Stomach (tissue), 4 donors: Measurements from ENCODE around the gene SETX.

Source experiments
- CTCF ChIP-seq, 7 experiments: fragments of 450-650 bp in 4 of 7; fragments of 200-600 bp in 3 of 7; sonication (generic) in 3 of 7; IDR thresholded peaks; one replicate each; pipeline ENCODE4 v1.5.1; 2016 to 2019; ENCODE audit warnings: antibody characterized with exemption in 7 of 7, control low read depth in 2 of 7, mild to moderate bottlenecking in 1 of 7
- POLR2A ChIP-seq, 4 donors: fragments of 450-650 bp; IDR thresholded peaks; one replicate each; pipeline ENCODE4 v1.6.1; 2016; ENCODE audit warnings: antibody characterized with exemption in 4 of 4, control low read depth in 2 of 4, mild to moderate bottlenecking in 1 of 4, moderate library complexity in 1 of 4
- POLR2AphosphoS5 ChIP-seq, 3 donors: sonication (generic); formaldehyde crosslinking; IDR thresholded peaks; one replicate each; pipeline ENCODE4 v1.6.1; 2016; ENCODE audit warnings: antibody characterized with exemption in 3 of 3

GRCh38 chr9:132384376-132384775 lies 29.6 kb upstream of the SETX start:
- TF ChIP-seq CTCF (IDR thresholded peaks at IDR 0.05), result no peak
- TF ChIP-seq POLR2A (IDR thresholded peaks at IDR 0.05), result no peak
- no peak for TF ChIP-seq POLR2AphosphoS5 (IDR thresholded peaks at IDR 0.05)
